Measurements from ENCODE around the gene GIPC1. TPM values are rescaled to one million over a fixed set of nuclear protein-coding genes. Genes with fewer than 3 reads are reported as not detected.

Gene GIPC1
- total and polyA plus RNA-seq, 9 of the 15 experiments (the other 6 are each of a cell fraction or from before 2014, with no cell fraction given) = 0.49 to 54.7 (median 24.8) TPM

DNA sequence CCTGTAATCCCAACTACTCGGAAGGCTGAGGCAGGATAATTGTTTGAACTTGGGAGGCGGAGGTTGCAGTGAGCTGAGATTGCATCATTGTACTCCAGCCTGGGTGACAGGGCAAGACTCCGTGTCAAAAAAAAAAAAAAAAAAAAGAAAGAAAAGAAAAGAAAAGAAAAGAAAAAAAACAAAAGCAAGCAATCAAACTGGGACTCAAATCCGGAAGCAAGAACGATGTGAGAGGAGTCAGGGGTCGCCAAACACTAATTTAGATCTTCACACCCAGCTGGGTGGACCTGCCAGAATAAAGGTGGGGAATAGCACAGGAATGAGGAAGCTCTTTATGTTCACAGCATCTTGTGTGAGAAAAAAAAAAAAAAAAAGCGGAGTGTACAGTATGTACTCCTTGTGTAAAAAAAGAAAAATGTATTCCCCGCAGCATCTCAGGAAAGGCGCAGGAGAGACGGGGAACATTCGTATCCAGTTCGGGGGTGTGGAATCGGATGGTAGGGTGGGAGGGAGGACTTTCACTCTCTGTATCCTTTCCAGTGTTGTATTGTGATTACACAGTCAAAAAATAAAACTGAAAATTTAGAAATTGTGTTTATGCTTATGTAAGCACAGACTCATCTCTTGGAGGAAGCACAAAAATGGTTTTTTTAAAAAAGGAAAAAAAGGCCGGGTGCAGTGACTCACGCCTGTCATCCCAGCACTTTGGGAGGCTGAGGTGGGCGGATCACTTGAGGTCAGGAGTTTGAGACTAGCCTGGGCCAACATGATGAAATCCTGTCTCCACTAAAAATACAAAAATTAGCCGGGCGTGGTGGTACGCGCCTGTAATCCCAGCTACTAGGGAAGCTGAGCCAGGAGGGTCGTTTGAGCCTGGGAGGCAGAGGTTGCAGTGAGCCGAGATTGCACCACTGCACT, 14.6 kb upstream of the GIPC1 start (continued):
- TF ChIP-seq, protein P1, sequence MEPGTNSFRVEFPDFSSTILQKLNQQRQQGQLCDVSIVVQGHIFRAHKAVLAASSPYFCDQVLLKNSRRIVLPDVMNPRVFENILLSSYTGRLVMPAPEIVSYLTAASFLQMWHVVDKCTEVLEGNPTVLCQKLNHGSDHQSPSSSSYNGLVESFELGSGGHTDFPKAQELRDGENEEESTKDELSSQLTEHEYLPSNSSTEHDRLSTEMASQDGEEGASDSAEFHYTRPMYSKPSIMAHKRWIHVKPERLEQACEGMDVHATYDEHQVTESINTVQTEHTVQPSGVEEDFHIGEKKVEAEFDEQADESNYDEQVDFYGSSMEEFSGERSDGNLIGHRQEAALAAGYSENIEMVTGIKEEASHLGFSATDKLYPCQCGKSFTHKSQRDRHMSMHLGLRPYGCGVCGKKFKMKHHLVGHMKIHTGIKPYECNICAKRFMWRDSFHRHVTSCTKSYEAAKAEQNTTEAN (CRISPR knock-in tag; IDR thresholded peaks at IDR 0.05) = no peak
- TF ChIP-seq, protein P2, sequence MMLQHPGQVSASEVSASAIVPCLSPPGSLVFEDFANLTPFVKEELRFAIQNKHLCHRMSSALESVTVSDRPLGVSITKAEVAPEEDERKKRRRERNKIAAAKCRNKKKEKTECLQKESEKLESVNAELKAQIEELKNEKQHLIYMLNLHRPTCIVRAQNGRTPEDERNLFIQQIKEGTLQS (IDR thresholded peaks at IDR 0.05) = peak; percentile 89
- TF ChIP-seq, protein P2 (CRISPR knock-in tag; conservative IDR thresholded peaks at IDR 0.05) = no peak
- TF ChIP-seq DPF2 (IDR thresholded peaks at IDR 0.05) = peak; percentile 77
- no peak for TF ChIP-seq HDAC8 (tag; IDR thresholded peaks at IDR 0.05)
- no peak for TF ChIP-seq POLR3G (IDR thresholded peaks at IDR 0.05; ENCODE audit: extremely low read depth, insufficient read length, insufficient replicate concordance)
- no peak for TF ChIP-seq TSC22D4 (tag; IDR thresholded peaks at IDR 0.05)
- TF ChIP-seq ZNF584 (CRISPR knock-in tag; IDR thresholded peaks at IDR 0.05; ENCODE audit: low read depth) = no peak
- no peak for TF ChIP-seq SMARCA4 (IDR thresholded peaks at IDR 0.05)
- TF ChIP-seq ZNF165 (CRISPR knock-in tag; IDR thresholded peaks at IDR 0.05; ENCODE audit: borderline replicate concordance) = no peak
- no peak for TF ChIP-seq SETDB1 (IDR thresholded peaks at IDR 0.05; ENCODE audit: low read length)
- TF ChIP-seq NUFIP1 (IDR thresholded peaks at IDR 0.05; ENCODE audit: partially characterized antibody) = no peak
- TF ChIP-seq, protein P3, sequence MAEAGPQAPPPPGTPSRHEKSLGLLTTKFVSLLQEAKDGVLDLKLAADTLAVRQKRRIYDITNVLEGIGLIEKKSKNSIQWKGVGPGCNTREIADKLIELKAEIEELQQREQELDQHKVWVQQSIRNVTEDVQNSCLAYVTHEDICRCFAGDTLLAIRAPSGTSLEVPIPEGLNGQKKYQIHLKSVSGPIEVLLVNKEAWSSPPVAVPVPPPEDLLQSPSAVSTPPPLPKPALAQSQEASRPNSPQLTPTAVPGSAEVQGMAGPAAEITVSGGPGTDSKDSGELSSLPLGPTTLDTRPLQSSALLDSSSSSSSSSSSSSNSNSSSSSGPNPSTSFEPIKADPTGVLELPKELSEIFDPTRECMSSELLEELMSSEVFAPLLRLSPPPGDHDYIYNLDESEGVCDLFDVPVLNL (CRISPR knock-in tag; IDR thresholded peaks at IDR 0.05; ENCODE audit: low read depth) = no peak
- TF ChIP-seq, protein P4, sequence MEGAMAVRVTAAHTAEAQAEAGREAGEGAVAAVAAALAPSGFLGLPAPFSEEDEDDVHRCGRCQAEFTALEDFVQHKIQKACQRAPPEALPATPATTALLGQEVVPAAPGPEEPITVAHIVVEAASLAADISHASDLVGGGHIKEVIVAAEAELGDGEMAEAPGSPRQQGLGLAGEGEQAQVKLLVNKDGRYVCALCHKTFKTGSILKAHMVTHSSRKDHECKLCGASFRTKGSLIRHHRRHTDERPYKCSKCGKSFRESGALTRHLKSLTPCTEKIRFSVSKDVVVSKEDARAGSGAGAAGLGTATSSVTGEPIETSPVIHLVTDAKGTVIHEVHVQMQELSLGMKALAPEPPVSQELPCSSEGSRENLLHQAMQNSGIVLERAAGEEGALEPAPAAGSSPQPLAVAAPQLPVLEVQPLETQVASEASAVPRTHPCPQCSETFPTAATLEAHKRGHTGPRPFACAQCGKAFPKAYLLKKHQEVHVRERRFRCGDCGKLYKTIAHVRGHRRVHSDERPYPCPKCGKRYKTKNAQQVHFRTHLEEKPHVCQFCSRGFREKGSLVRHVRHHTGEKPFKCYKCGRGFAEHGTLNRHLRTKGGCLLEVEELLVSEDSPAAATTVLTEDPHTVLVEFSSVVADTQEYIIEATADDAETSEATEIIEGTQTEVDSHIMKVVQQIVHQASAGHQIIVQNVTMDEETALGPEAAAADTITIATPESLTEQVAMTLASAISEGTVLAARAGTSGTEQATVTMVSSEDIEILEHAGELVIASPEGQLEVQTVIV (CRISPR knock-in tag; IDR thresholded peaks at IDR 0.05; ENCODE audit: borderline replicate concordance) = no peak
- TF ChIP-seq SREBF1 (IDR thresholded peaks at IDR 0.05; ENCODE audit: borderline replicate concordance, low read depth, low read length) = no peak
- TF ChIP-seq HMG20A (CRISPR knock-in tag; conservative IDR thresholded peaks at IDR 0.05) = no peak

Measured in K562 (cell line).